Measurements from ENCODE around the gene ZC3H12C.

ZC3H12C gene

DNA sequence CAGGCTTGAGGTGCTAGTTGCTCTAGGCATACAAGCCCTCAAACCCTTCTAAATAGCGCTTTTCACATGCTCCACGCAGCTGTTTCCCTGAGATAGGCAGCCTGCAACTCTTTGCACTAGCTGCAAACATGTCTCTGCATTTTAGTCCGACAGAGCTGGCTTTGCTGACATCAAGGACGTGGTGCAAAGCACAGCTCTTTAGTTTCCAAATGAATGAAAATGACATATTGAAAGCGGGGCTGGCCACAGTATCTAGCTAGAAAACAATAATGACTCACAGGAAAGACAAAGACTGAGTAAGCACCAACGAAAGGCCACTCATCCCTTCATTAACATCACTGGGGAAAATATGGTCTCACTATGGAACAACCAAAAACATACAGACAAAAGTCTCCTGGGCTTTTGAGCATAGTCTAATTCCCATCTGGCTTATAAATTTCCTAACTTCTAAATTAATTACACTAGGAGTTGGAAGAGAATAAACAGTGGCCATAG lies 15.3 kb upstream of the ZC3H12C start:
- no peak for DNase-seq

- DNase-seq = no peak
Observed at GRCh38 chr11:110078923-110079544, 14.2 kb upstream of the ZC3H12C start.

- DNase-seq = no peak
Observed at GRCh38 chr11:110079726-110080125, 13.5 kb upstream of the ZC3H12C start.

DNA sequence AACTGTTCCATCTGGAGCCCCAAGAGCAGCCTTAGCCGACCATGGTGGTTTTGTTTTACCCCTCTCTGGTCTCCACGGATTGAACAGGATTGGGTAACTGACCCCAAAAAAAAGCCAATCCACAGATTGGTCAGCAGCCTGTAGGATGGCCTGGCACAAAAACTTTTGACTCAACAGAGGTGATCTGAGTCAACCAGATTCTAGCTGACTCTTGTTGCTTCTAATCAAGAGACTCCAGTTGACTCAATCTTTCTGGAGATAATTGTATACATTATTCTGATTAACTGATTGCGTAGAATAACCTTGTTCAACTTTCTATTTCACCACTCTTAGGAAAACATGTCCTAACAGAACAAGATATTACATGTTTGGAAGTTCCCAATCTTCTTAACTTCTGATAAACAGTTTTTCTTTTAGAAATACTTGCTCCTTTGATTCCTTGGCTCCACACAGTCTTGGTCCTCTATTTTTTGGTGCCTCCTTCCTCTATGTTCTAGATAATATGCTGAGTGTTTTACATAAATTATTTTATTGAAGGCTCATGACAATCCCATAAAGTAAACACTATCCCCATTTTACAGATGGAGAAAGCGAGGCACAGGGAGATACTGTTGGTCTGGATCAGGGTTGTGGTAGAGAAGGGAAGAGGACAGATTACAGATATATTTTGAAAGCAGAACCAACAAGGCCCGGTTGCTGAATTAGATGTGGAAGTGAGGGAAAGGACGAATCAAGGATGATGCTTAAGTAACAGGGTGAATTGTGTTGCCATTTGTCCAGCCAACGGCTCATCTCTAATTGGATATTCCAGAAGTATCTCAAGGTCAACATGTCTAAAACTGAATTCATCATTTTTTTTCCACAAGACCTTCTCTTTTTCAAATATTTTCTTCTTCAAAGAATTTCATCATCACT lies 11.5 kb upstream of the ZC3H12C start:
- no peak for DNase-seq

GRCh38 chr11:110082899-110083298 lies 10.3 kb upstream of the ZC3H12C start:
- DNase-seq = no peak

GRCh38 chr11:110085255-110085838 lies 7.8 kb upstream of the ZC3H12C start:
- no peak for DNase-seq

DNA sequence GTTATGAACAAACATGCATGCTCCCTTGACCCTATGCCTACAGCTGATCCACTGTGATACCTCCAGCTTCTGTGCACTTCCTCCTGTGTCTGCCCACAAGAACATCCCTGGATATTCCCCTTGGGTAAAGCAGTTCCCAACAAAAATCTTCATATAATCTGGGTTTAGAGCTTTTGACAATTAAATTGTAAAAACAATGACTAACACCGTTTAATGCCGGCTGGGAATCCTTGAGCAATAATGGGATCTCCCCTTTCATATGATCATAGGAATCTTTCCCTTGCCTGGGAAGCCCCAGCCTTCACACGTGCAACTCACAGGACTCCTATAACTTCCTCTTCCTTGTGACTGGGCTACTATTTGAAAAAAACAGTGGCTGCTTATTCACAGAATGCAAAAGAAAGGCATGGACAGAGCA lies 6.3 kb upstream of the ZC3H12C start:
- DNase-seq = no peak

DNA sequence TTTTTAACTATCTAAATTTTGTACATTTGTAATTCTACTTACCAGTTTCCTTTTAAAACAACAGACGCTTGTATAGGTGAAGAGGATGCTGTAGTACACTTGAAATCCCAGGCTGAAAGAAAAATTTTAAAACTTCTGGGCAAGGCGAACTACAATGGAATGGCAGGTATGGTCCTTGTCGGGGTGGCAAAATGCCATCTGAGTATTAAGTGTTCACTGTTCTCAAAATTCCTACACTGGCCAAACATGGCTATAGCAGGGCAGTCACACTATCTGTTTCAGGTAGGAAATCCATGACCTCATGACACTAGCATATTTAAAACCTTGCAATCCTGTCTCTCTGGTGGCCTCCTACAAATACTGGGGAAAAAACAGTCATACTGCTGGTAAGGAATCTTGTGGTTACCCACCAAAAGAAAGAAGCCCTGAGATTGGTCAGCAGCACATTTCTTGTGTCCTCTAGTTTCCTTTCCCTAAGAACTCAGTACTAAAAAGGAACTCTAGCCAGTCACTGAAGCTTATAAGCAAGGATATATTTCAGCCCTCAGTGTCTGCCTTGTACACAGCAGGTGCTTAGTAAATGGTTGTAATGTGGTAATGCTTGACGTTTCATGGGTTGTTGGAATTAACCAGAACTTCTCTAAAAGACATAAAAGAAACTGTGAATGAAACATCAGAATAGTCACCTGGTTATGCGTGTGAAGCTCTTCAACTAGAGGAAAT lies 5.2 kb upstream of the ZC3H12C start:
- DNase-seq = no peak

- DNase-seq = no peak
Observed at GRCh38 chr11:110088535-110089344, 4.5 kb upstream of the ZC3H12C start.

- no peak for DNase-seq
Observed at GRCh38 chr11:110089617-110090282, 3.4 kb upstream of the ZC3H12C start.

DNA sequence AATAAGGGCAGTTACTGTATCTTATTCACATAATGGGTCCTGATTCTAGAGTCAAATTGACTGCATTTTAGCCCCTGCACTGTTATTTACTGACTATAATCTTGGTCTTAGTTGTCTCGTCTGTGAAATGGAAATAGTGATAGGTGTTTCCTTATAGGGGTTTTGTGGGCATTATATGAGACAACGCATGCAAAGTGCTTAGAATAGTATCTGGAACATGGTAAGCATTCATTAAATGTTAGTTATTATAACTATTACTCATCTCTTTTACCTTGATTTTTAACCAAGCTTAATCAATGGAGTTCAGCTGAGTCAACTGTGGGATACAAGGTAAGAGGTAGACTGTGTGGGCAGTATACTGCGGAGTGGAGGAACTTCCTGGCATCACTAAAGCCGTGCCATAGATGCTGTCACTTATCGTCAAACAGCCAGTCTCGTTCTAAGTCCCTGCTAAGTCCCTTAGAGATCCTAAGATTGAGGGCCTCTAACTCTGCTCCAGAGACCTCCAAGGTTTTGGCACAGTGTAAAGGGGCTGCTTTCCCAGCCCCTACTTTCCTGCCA lies 2.6 kb upstream of the ZC3H12C start:
- DNase-seq = no peak

GRCh38 chr11:110092111-110092514 lies 1.1 kb upstream of the ZC3H12C start:
- no peak for DNase-seq

- DNase-seq = no peak
Observed at GRCh38 chr11:110093407-110094297, 460 bp downstream of the ZC3H12C start.

DNA sequence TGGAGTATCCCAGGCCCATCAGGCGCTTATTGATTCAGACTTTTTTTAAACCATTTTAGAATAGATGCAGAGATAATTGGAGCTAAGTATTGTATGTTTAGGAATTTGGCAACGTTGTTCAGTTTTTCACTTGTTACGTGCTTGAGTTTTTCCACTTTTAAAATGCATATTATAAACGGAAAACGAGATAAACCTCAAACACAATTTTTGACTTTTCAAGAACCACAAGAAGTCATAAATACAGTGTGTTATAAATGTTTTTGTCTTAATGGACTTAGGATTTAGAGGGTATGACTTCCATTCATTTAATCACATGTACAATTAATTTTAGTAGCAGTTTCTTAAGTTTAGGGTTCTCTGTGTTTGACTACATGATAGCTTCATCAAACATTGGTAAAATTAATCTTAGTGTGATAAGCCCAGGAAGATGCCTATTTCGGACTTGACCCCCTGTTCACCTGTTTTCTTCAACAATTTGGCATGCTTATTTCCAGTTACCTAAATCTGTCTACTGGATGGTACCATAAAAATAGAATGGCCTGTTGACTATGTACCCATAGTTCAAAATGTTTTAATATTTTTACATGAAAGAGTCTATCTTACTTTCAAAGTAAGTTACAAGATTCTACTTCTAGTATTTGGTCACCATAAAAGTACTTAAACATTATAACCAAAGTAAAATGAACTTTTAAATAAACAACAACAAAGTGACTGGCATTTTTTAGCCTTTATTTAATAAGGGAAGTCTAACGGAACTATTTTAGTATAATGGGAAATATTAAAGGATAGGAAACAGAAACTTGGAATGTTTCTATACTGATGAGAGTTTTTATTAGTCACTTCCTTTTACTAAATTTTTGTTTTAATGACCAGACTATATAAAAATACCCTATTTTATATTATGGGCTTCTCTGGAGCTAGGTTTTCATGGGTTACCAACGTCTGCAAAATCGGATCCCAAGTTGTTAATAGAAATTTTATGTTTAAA lies 1.4 kb downstream of the ZC3H12C start:
- DNase-seq = no peak

DNA sequence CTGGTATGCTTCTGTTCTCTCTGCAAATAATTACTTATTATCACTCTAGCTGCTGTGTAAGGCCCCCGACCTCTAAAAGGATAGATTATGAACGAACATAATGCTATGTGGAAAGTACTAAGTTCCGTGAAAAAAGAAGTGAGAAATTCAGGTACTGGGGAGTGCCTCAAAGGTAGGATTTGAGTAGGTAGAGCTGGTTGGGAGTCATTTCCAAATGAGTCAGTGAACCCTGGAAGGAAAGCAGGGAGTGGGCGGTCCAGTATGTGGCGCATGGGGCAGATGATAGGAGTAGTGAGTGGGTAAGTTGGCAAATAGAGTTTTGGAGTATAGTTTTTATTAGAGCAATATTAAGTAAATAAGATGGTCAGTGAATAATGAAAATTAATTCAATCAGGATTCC lies 2.4 kb downstream of the ZC3H12C start:
- DNase-seq = no peak

DNA sequence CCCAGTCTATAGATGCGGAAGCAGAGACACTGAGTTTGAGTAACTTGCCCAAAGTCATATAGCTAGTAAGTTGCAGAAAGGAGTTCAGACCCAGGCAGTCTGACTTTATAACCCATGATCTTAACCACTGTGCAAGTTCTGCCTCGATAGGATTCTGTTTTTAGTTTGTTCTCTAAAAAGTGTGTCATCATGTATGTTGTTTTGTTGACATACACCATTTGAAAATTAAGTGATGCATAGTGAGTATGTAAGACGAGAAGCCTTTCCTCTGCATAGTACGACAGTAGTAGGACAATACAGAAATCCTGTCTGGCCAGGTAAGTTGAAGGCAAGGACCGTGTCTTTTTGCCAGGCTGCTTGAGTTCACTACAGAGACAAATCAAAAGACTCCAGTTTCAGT lies 3.3 kb downstream of the ZC3H12C start:
- no peak for DNase-seq

- DNase-seq = no peak
Observed at GRCh38 chr11:110097459-110098012, 4.3 kb downstream of the ZC3H12C start.

DNA sequence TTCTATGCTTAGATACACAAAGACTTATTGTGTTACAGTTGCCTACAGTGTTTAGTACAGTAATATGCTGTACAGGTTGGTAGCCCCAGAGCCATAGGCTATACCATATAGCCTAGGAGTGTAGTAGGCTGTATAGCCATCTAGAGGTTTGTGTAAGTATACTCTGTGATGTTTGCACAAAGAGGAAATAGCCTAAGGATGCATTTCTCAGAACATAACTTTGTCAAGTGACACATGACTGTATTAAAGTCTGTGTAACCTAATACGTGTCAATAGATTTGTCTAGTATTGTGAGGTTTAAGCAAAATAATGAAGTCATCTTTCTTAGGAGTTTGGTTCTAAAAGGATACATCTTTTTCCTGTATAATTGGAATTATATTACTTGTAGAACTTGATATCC lies 5.5 kb downstream of the ZC3H12C start:
- no peak for DNase-seq

Data from SIG-M5 (cell line).